ENCODE results near the gene PRKCH. TPM values are rescaled to one million over a fixed set of nuclear protein-coding genes. Genes with fewer than 3 reads are reported as not detected.

The PRKCH gene
- total and polyA plus RNA-seq, 2 of the 13 experiments (the other 11 are each of a cell fraction or from before 2014, with no cell fraction given), result 0.48 to 1.3 TPM

DNA sequence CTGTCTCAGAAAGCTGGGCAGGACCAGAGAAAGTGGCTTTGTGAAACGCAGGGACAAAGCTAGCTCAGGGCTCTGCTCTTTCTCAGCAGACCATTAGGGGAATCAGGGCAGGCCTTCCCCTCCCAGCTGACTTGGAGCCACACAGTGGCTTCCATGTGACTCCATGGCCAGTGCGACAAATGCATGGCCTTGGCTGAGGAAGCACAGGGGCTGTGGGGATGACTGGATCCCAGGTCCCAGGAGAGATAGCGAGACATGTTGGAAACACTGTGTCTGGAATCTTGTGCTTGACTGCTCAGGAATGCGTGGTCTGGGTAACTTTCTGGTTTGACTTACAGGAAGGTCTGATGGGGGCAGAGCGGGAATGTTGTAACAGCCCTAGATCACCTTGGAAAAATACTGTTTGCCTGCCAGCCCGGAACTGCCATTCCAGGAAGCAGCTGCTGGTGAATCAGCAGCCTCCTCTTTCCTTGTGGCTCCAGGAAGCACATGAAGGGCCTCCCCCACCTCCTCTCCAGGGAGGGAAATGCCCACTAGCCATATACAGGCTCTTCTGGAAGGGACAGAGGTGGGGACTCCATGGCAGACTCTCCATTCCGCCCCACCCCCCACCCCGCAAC lies 240.4 kb downstream of the PRKCH start (continued):
- no peak for TF ChIP-seq ZNF775 (CRISPR knock-in tag; IDR thresholded peaks at IDR 0.05; ENCODE audit: borderline replicate concordance)
- peak; percentile 64 for TF ChIP-seq GABPB1 (CRISPR knock-in tag; IDR thresholded peaks at IDR 0.05)
- TF ChIP-seq LCORL (IDR thresholded peaks at IDR 0.05), result no peak
- TF ChIP-seq LCORL (CRISPR knock-in tag; IDR thresholded peaks at IDR 0.05), result no peak; the same call in 1 of the 2 replicates
- TF ChIP-seq ZNF468 (CRISPR knock-in tag; IDR thresholded peaks at IDR 0.05), result no peak
- TF ChIP-seq JDP2 (CRISPR knock-in tag; IDR thresholded peaks at IDR 0.05; ENCODE audit: borderline replicate concordance), result no peak
- no peak for TF ChIP-seq ZNF383 (CRISPR knock-in tag; IDR thresholded peaks at IDR 0.05; ENCODE audit: borderline replicate concordance)
- no peak for TF ChIP-seq KAT2B (IDR thresholded peaks at IDR 0.05; ENCODE audit: borderline replicate concordance, low read depth, low read length)
- peak; percentile 56 for TF ChIP-seq HDAC1 (CRISPR knock-in tag; IDR thresholded peaks at IDR 0.05)
- peak; percentile 80; the same call in 1 of the 2 replicates for TF ChIP-seq ZNF747 (CRISPR knock-in tag; IDR thresholded peaks at IDR 0.05; ENCODE audit: borderline replicate concordance)
- TF ChIP-seq ZNF232 (CRISPR knock-in tag; IDR thresholded peaks at IDR 0.05; ENCODE audit: borderline replicate concordance), result peak; percentile 84
- peak; percentile 38; the same call in 1 of the 2 replicates for TF ChIP-seq GABPA (IDR thresholded peaks at IDR 0.05; ENCODE audit: low read depth, low read length)
- peak; percentile 80 for TF ChIP-seq GABPA (CRISPR knock-in tag; IDR thresholded peaks at IDR 0.05; ENCODE audit: low read depth)
- no peak for TF ChIP-seq RBAK (CRISPR knock-in tag; IDR thresholded peaks at IDR 0.05)
- TF ChIP-seq ZFP36L1 (CRISPR knock-in tag; IDR thresholded peaks at IDR 0.05), result peak; percentile 32; the same call in 1 of the 2 replicates
- no peak; the same call in 1 of the 2 replicates for TF ChIP-seq SRY (CRISPR knock-in tag; IDR thresholded peaks at IDR 0.05)
- 0 out of 2 replicates have a peak, but pooled peaks have one; percentile 38 for TF ChIP-seq ZNF230 (CRISPR knock-in tag; IDR thresholded peaks at IDR 0.05)
- TF ChIP-seq ZNF761 (CRISPR knock-in tag; conservative IDR thresholded peaks at IDR 0.05), result no peak; the same call in 1 of the 2 replicates
- peak; percentile 76 to 78 for TF ChIP-seq POLR2A (IDR thresholded peaks at IDR 0.05; ENCODE audit: insufficient read depth in 1 of 2, low read depth in 2 of 2, low read length in 2 of 2)
- no peak for TF ChIP-seq ZNF20 (CRISPR knock-in tag; IDR thresholded peaks at IDR 0.05)
- no peak for TF ChIP-seq SP1 (IDR thresholded peaks at IDR 0.05)
- no peak for TF ChIP-seq SP1 (CRISPR knock-in tag; IDR thresholded peaks at IDR 0.05)
- TF ChIP-seq ISX (CRISPR knock-in tag; conservative IDR thresholded peaks at IDR 0.05), result no peak
- TF ChIP-seq ZNF672 (CRISPR knock-in tag; IDR thresholded peaks at IDR 0.05), result no peak
- TF ChIP-seq TBP (CRISPR knock-in tag; IDR thresholded peaks at IDR 0.05), result no peak
- TF ChIP-seq ZNF292 (CRISPR knock-in tag; IDR thresholded peaks at IDR 0.05; ENCODE audit: borderline replicate concordance, low read depth), result peak; percentile 75; the same call in 1 of the 2 replicates
- TF ChIP-seq SMYD3 (CRISPR knock-in tag; IDR thresholded peaks at IDR 0.05), result 0 out of 2 replicates have a peak, but pooled peaks have one; percentile 28
- TF ChIP-seq TOE1 (CRISPR knock-in tag; IDR thresholded peaks at IDR 0.05), result 0 out of 2 replicates have a peak, but pooled peaks have one; percentile 38
- TF ChIP-seq, protein P1, sequence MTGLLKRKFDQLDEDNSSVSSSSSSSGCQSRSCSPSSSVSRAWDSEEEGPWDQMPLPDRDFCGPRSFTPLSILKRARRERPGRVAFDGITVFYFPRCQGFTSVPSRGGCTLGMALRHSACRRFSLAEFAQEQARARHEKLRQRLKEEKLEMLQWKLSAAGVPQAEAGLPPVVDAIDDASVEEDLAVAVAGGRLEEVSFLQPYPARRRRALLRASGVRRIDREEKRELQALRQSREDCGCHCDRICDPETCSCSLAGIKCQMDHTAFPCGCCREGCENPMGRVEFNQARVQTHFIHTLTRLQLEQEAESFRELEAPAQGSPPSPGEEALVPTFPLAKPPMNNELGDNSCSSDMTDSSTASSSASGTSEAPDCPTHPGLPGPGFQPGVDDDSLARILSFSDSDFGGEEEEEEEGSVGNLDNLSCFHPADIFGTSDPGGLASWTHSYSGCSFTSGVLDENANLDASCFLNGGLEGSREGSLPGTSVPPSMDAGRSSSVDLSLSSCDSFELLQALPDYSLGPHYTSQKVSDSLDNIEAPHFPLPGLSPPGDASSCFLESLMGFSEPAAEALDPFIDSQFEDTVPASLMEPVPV (CRISPR knock-in tag; IDR thresholded peaks at IDR 0.05), result 0 out of 2 replicates have a peak, but pooled peaks have one; percentile 65
- TF ChIP-seq GTF3A (CRISPR knock-in tag; conservative IDR thresholded peaks at IDR 0.05), result no peak
